Renal pelvis (tissue), 4 donors: Measurements from ENCODE around the gene KRTAP3-1. TPM values are rescaled to one million over a fixed set of nuclear protein-coding genes. Genes with fewer than 3 reads are reported as not detected.

Experiments used
- DNase-seq: peaks from one replicate; pipeline ENCODE4 v3.0.0-alpha.2; 2013
- polyA plus RNA-seq, 3 donors: library from polyadenylated mRNA; unstranded; fragments of 120-200 nt; gene quantifications; one replicate each; pipeline ENCODE4 v1.2.1, GENCODE V29; 2013; ENCODE audit not compliant: insufficient read length in 3 of 3

KRTAP3-1 gene
- polyA plus RNA-seq, 3 donors, result not detected

GRCh38 chr17:40980117-40980516 is 28.8 kb downstream of the KRTAP3-1 start:
- no peak for DNase-seq

DNA sequence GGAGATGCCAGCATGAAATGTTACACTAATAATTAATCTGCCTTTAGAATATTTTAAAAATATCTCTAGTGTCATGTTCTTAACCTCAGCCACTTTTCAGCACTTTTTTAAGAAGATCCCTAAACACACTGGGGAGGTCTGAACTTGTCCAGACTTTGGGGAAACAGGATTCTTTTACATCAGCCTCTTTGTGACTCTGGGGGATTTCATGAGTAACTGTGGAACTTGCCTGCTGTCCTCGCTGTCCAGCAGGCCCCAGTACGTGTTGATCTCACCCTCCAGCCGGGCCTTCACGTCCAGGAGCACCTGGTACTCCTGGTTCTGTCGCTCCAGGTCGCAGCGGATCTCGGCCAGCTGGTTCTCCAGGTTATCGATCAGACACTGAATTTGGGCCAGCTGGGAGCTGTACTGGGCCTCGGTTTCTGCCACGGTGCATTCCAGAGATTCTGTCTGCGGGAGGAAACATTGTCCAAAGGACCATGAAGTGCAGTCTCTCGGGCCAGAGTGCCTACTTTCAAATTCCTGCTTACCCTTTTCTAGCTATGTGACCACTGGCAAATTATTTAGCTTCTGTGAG is 30.3 kb downstream of the KRTAP3-1 start:
- no peak for DNase-seq

DNA sequence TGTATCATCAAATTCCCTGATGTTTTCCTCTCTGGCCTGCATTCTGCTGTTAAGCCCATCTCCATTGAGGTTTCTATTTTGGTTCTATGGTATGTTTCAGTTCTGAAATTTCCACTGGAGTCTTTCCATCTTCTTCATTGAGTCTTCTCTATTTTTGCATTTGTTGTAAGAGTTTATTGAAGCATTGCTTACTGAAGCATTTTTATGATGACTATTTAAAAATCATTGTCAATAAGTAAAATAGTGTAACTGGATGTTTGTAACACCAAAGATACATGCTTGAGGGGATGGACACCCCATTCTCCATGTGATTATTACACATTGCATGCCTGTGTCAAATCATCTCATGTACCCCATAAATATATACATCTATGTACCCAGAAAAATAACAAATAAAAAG is 33.4 kb downstream of the KRTAP3-1 start:
- DNase-seq, result no peak

- no peak for DNase-seq
Observed at GRCh38 chr17:40974366-40974765, 34.6 kb downstream of the KRTAP3-1 start.

- no peak for DNase-seq
Observed at GRCh38 chr17:40967582-40967981, 41.3 kb downstream of the KRTAP3-1 start.

DNA sequence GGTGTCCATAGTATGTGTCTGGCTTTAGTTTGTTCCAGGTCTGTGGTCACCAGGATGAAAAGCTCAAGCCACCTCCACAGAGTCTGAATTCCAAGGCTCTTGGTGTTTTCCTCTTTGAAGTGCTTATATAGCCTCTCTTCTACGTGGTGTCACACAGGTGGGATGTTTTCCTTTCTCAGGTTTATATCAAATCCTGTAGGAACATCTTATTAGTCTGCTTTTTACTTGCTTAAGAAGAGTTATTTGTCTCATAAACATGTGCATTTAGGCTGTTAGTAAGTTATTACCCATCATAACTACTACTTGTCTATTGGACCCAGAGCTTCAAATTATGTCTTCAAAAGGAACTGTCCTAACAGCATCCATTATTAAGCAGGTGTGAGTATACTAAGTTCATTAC is 42.1 kb downstream of the KRTAP3-1 start, which contains the start of gene KRT39:
TSS of gene KRT39 (minus strand) at position 101 of the 400 bp plus-strand sequence. CDS start at position 9, 92 bp downstream.
- DNase-seq, result no peak

DNA sequence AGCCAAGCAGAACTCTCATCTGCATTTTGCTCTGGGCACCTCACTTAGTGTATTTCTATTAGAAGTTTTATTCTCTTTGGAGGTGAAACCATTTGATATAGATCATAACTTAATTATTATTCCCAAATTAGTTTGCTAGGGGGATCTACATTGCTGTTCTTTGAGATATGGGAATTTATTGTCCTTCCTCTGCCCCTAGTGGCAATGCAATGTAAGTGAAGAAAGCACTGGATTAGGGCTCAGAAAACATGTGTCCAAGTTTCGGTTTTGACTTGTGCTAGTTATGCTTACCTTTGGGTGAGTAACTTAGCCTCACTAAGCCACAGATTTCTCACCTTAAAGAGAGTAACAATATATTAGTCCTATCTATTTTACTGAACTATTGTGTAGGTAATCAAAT is 45.1 kb downstream of the KRTAP3-1 start:
- no peak for DNase-seq

- DNase-seq, result no peak
Observed at GRCh38 chr17:40962059-40962561, 46.8 kb downstream of the KRTAP3-1 start.

DNA sequence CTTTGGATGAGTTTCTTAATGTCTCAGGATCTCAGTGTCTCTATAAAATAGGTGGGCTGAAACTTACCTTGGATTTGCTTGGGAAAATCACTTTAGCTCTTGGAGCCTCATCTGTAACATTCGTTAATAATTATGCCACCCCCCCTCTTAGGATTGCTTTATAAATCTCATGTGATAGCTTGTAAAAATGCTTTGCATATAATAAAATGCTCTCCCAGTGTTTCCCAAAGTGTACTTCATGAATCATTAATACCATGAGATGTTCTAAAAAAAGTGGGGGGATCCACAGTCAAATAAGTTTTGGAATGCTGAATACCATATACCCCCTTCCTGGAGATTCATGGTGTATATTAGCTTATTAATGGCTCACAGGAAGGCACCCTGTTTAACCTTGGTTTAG is 47.3 kb downstream of the KRTAP3-1 start:
- DNase-seq, result no peak

GRCh38 chr17:40960144-40960543 is 48.8 kb downstream of the KRTAP3-1 start:
- no peak for DNase-seq

Other genes with a start within 250 kb of the KRTAP3-1 start
- not detected for gene KRT26, start 236.9 kb downstream of the KRTAP3-1 start, polyA plus RNA-seq
- gene KRT27, start 226.6 kb downstream of the KRTAP3-1 start, polyA plus RNA-seq, result under 1 TPM in 1 of 3 donors, not detected in 2; 0.30 TPM
- gene KRT28, start 209.2 kb downstream of the KRTAP3-1 start, polyA plus RNA-seq, result not detected
- 10 to 100 TPM; 41.9 to 48.9 (median 45.9) TPM for gene KRT10, start 186.5 kb downstream of the KRTAP3-1 start, polyA plus RNA-seq
- under 1 TPM in 2 of 3 donors, not detected in 1; 0.19 to 0.36 TPM for gene KRT12, start 141.9 kb downstream of the KRTAP3-1 start, polyA plus RNA-seq
- gene KRT20, start 123.9 kb downstream of the KRTAP3-1 start, polyA plus RNA-seq, result under 1 TPM; 0.17 to 0.80 (median 0.36) TPM
- gene KRT23, start 71.5 kb downstream of the KRTAP3-1 start, polyA plus RNA-seq, result under 1 TPM; 0.71 to 1.00 (median 0.91) TPM
- gene KRT39, start 42.2 kb downstream of the KRTAP3-1 start, polyA plus RNA-seq, result not detected
- under 1 TPM in 1 of 3 donors, not detected in 2; 0.12 TPM for gene KRT40, start 24.8 kb downstream of the KRTAP3-1 start, polyA plus RNA-seq
- gene KRTAP3-3, start 15.0 kb downstream of the KRTAP3-1 start, polyA plus RNA-seq, result not detected
- gene KRTAP3-2, start 9.2 kb downstream of the KRTAP3-1 start, polyA plus RNA-seq, result not detected
- gene KRTAP1-5, start 18.1 kb upstream of the KRTAP3-1 start, polyA plus RNA-seq, result not detected
- not detected for gene KRTAP1-4, start 21.1 kb upstream of the KRTAP3-1 start, polyA plus RNA-seq
- not detected for gene KRTAP1-3, start 25.7 kb upstream of the KRTAP3-1 start, polyA plus RNA-seq
- not detected for gene KRTAP1-1, start 32.3 kb upstream of the KRTAP3-1 start, polyA plus RNA-seq
- not detected for gene KRTAP2-1, start 38.2 kb upstream of the KRTAP3-1 start, polyA plus RNA-seq
- gene KRTAP2-2, start 46.1 kb upstream of the KRTAP3-1 start, polyA plus RNA-seq, result not detected
- gene KRTAP2-3, start 51.0 kb upstream of the KRTAP3-1 start, polyA plus RNA-seq, result not detected
- not detected for gene KRTAP2-4, start 56.8 kb upstream of the KRTAP3-1 start, polyA plus RNA-seq
- not detected for gene KRTAP4-7, start 75.0 kb upstream of the KRTAP3-1 start, polyA plus RNA-seq
- gene KRTAP4-8, start 89.0 kb upstream of the KRTAP3-1 start, polyA plus RNA-seq, result not detected
- not detected for gene KRTAP4-16, start 93.1 kb upstream of the KRTAP3-1 start, polyA plus RNA-seq
- gene KRTAP4-9, start 96.3 kb upstream of the KRTAP3-1 start, polyA plus RNA-seq, result not detected
- gene KRTAP4-11, start 109.2 kb upstream of the KRTAP3-1 start, polyA plus RNA-seq, result not detected
- not detected for gene KRTAP4-12, start 115.1 kb upstream of the KRTAP3-1 start, polyA plus RNA-seq
- not detected for gene KRTAP4-6, start 131.4 kb upstream of the KRTAP3-1 start, polyA plus RNA-seq
- gene KRTAP4-5, start 140.7 kb upstream of the KRTAP3-1 start, polyA plus RNA-seq, result not detected
- gene KRTAP4-4, start 151.6 kb upstream of the KRTAP3-1 start, polyA plus RNA-seq, result not detected
- not detected for gene KRTAP4-3, start 159.1 kb upstream of the KRTAP3-1 start, polyA plus RNA-seq
- gene KRTAP4-2, start 169.1 kb upstream of the KRTAP3-1 start, polyA plus RNA-seq, result not detected
- not detected for gene KRTAP4-1, start 175.8 kb upstream of the KRTAP3-1 start, polyA plus RNA-seq
- gene KRTAP9-1, start 180.8 kb upstream of the KRTAP3-1 start, polyA plus RNA-seq, result not detected
- not detected for gene KRTAP9-2, start 217.5 kb upstream of the KRTAP3-1 start, polyA plus RNA-seq
- not detected for gene KRTAP9-3, start 223.3 kb upstream of the KRTAP3-1 start, polyA plus RNA-seq
- gene KRTAP9-8, start 228.9 kb upstream of the KRTAP3-1 start, polyA plus RNA-seq, result not detected
- not detected for gene KRTAP9-4, start 240.6 kb upstream of the KRTAP3-1 start, polyA plus RNA-seq
- not detected for gene KRTAP9-9, start 246.3 kb upstream of the KRTAP3-1 start, polyA plus RNA-seq